ENCODE results near the gene LOXL3. TPM values are rescaled to one million over a fixed set of nuclear protein-coding genes. Genes with fewer than 3 reads are reported as not detected.
A peak's percentile ranks its signal among the peaks of the same experiment; 100 is the strongest.

The LOXL3 gene
- total RNA-seq, 1 donor from 2014 or later = 2.3 TPM

GRCh38 chr2:74585406-74586185 lies 31.9 kb upstream of the LOXL3 start:
- ChIA-PET POLR2A (interaction anchor here (0.6 to 2.9 kb wide), 5 partner anchors 55 to 386 kb away, joined by 4 to 10 read pairs (median 5); partner anchors contain the start of genes AUP1, HTRA2 and WBP1), CTCF (interaction anchor here (0.7 to 5.5 kb wide), 15 partner anchors 11 to 762 kb away, joined by 3 to 85 read pairs (median 6); partner anchors contain the start of genes CCDC142, PCGF1, TTC31 and WBP1)
- Mint-ChIP-seq H3K27ac (peak overlapping the region; percentile 60), H3K9me3 (no peaks in the 10 kb centered on the region), H3K4me1 (peaks cover 8% of the 10 kb centered on the region), H3K4me3 (peak overlapping the region; percentile 4), H3K36me3 (ENCODE audit: low read depth) (no peaks in the 10 kb centered on the region), H3K27me3 (no peaks in the 10 kb centered on the region)
- no peak for TF ChIP-seq CTCF (IDR thresholded peaks at IDR 0.05)
- intact Hi-C loops (cut with micrococcal nuclease) = loop anchor here (2.0 to 5.0 kb wide), 4 partner anchors 15 to 253 kb away; partner anchors contain the start of gene DOK1
- DNase-seq (no peak), ATAC-seq (ENCODE audit: low read depth) (no peak)

- H3K4me3 Mint-ChIP-seq = no peak overlapping the region
- H3K27ac Mint-ChIP-seq = no peak overlapping the region
- no peaks in the 10 kb centered on the region for H3K9me3 Mint-ChIP-seq
- H3K36me3 Mint-ChIP-seq (ENCODE audit: low read depth) = no peaks in the 10 kb centered on the region
- no peak for ATAC-seq (ENCODE audit: low read depth)
- CTCF ChIA-PET = interaction anchor here (2.1 to 2.3 kb wide), 2 partner anchors 10 to 53 kb away, joined by 9 to 11 read pairs; no protein-coding TSS in a partner anchor
- DNase-seq = no peak
- peaks cover 8% of the 10 kb centered on the region for H3K4me1 Mint-ChIP-seq
- H3K27me3 Mint-ChIP-seq = no peaks in the 10 kb centered on the region
- intact Hi-C loops (cut with micrococcal nuclease) = no loop called here
- POLR2A ChIA-PET = interaction anchor here (0.6 to 1.8 kb wide), 4 partner anchors 55 to 614 kb away, joined by 3 to 6 read pairs (median 5); partner anchors contain the start of genes AUP1 and HTRA2
- TF ChIP-seq CTCF (IDR thresholded peaks at IDR 0.05) = no peak
Observed at GRCh38 chr2:74584088-74584645, 30.4 kb upstream of the LOXL3 start.

- DNase-seq (no peak), ATAC-seq (ENCODE audit: low read depth) (no peak)
- no peaks in the 10 kb centered on the region for H3K27me3 Mint-ChIP-seq
- no peaks in the 10 kb centered on the region for H3K9me3 Mint-ChIP-seq
- H3K27ac Mint-ChIP-seq = no peak overlapping the region
- peaks cover 8% of the 10 kb centered on the region for H3K4me1 Mint-ChIP-seq
- POLR2A ChIA-PET = interaction anchor here (0.6 kb wide), 1 partner anchor 40 kb away, joined by 9 read pairs; no protein-coding TSS in a partner anchor
- intact Hi-C loops (cut with micrococcal nuclease) = no loop called here
- TF ChIP-seq CTCF (IDR thresholded peaks at IDR 0.05) = no peak
- CTCF ChIA-PET = interaction anchor here (2.3 kb wide), 1 partner anchor 52 kb away, joined by 9 read pairs; no protein-coding TSS in a partner anchor
- H3K36me3 Mint-ChIP-seq (ENCODE audit: low read depth) = no peaks in the 10 kb centered on the region
- H3K4me3 Mint-ChIP-seq = no peak overlapping the region
Observed at GRCh38 chr2:74583504-74583903, 29.8 kb upstream of the LOXL3 start.

- POLR2A ChIA-PET = interaction anchor here (1.0 kb wide), 1 partner anchor 28 kb away, joined by 7 read pairs; the partner anchor contains the start of gene LOXL3
Observed at GRCh38 chr2:74582184-74582583, 28.4 kb upstream of the LOXL3 start.

More at GRCh38 chr2:74582184-74582583, 28.4 kb upstream of the LOXL3 start:
- TF ChIP-seq CTCF (IDR thresholded peaks at IDR 0.05) = no peak
- ATAC-seq (ENCODE audit: low read depth) (no peak), DNase-seq (no peak)
- H3K4me3 Mint-ChIP-seq = no peak overlapping the region
- no peaks in the 10 kb centered on the region for H3K27me3 Mint-ChIP-seq
- peaks cover 11% of the 10 kb centered on the region for H3K4me1 Mint-ChIP-seq
- intact Hi-C loops (cut with micrococcal nuclease) = no loop called here
- no peak overlapping the region for H3K27ac Mint-ChIP-seq
- no peaks in the 10 kb centered on the region for H3K9me3 Mint-ChIP-seq
- CTCF ChIA-PET = no interaction called here
- no peaks in the 10 kb centered on the region for H3K36me3 Mint-ChIP-seq (ENCODE audit: low read depth)

Data from activated B cell treated with CpG ODN at 0.5 μM for 24 hours (primary cell).